Transverse colon (tissue), 3 donors: ENCODE data around the gene KIR2DL3.

ENCODE experiments used
- EP300 ChIP-seq: sonication (generic); formaldehyde crosslinking; IDR thresholded peaks from one replicate; pipeline ENCODE4 v1.6.1; 2017; ENCODE audit warnings: antibody characterized with exemption, low read depth
- POLR2A ChIP-seq: fragments of 450-650 bp; IDR thresholded peaks from one replicate; pipeline ENCODE4 v1.6.1; 2016; ENCODE audit warnings: antibody characterized with exemption, mild to moderate bottlenecking, moderate library complexity
- TF ChIP-seq, protein P1 (sequence below), 5 experiments: fragments of 200-600 bp in 3 of 5; fragments of 450-650 bp in 2 of 5; sonication (generic) in 3 of 5; IDR thresholded peaks; 1 replicate in 2 of 5; 2 replicates in 3 of 5; pipeline ENCODE4 v1.5.1; 2016 to 2017; ENCODE audit warnings: antibody characterized with exemption in 5 of 5, inconsistent platforms in 3 of 5, mild to moderate bottlenecking in 2 of 5, moderate library complexity in 1 of 5

GRCh38 chr19:54696766-54697165 lies 41.5 kb upstream of the KIR2DL3 start:
- TF ChIP-seq, protein P1, sequence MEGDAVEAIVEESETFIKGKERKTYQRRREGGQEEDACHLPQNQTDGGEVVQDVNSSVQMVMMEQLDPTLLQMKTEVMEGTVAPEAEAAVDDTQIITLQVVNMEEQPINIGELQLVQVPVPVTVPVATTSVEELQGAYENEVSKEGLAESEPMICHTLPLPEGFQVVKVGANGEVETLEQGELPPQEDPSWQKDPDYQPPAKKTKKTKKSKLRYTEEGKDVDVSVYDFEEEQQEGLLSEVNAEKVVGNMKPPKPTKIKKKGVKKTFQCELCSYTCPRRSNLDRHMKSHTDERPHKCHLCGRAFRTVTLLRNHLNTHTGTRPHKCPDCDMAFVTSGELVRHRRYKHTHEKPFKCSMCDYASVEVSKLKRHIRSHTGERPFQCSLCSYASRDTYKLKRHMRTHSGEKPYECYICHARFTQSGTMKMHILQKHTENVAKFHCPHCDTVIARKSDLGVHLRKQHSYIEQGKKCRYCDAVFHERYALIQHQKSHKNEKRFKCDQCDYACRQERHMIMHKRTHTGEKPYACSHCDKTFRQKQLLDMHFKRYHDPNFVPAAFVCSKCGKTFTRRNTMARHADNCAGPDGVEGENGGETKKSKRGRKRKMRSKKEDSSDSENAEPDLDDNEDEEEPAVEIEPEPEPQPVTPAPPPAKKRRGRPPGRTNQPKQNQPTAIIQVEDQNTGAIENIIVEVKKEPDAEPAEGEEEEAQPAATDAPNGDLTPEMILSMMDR (IDR thresholded peaks at IDR 0.05) = no peak
- no peak for TF ChIP-seq EP300
- no peak for TF ChIP-seq POLR2A
